ENCODE data around the gene FCRL5.
A peak's percentile ranks its signal among the peaks of the same experiment; 100 is the strongest.

DNA sequence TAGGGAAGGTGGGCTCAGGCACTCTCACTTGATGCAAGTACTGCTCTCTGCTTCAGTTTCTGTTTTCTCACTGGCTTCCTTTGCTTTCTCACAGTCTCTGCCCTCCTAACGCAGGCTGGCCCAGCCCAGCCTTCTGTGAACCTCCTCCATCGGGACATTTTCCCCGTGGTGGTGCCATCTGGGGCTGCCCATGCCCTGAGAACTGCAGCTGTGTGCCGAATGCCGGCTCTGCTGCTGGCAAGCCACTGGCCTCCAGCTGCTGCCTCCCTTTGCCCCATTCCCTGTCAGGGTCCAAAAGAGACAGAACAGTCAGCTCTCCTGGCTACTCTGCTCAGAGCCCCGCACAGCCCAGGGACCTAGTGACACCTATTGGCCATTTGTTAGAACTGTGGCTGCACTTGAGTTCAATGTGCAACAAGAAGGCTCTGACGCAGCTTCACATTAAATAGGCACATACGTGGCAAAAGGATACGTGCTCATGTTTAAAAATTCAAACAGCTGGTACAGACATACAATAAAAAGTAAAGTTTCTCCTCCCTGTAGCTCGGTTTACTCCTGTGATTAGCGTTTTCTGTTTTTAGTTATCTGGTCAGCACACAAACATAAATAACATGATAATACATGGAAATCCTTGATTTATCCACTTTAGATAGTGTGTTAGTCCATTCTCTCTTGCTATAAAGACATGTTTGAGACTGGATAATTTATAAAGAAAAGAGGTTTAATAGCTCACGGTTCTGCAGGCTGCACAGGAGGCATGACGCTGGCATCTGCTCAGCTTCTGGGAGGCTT lies 46.6 kb downstream of the FCRL5 start:
- TF ChIP-seq, protein P1, sequence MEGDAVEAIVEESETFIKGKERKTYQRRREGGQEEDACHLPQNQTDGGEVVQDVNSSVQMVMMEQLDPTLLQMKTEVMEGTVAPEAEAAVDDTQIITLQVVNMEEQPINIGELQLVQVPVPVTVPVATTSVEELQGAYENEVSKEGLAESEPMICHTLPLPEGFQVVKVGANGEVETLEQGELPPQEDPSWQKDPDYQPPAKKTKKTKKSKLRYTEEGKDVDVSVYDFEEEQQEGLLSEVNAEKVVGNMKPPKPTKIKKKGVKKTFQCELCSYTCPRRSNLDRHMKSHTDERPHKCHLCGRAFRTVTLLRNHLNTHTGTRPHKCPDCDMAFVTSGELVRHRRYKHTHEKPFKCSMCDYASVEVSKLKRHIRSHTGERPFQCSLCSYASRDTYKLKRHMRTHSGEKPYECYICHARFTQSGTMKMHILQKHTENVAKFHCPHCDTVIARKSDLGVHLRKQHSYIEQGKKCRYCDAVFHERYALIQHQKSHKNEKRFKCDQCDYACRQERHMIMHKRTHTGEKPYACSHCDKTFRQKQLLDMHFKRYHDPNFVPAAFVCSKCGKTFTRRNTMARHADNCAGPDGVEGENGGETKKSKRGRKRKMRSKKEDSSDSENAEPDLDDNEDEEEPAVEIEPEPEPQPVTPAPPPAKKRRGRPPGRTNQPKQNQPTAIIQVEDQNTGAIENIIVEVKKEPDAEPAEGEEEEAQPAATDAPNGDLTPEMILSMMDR (IDR thresholded peaks at IDR 0.05): peak in 2 of 4 experiments; percentile 30 to 49
- TF ChIP-seq POLR2AphosphoS5 (IDR thresholded peaks at IDR 0.05): no peak
